K562 (cell line): ENCODE results near the gene FAM72C. TPM values are rescaled to one million over a fixed set of nuclear protein-coding genes. Genes with fewer than 3 reads are reported as not detected.
"Not testable (repeated sequence)": the region's sequence is repeated elsewhere in the genome, so short reads cannot be mapped to it uniquely, and the experiment has no call there.

Experiments
- ATAC-seq: fragments of 200-7000 bp; cut with Tn5 transposase; 3 replicates; pipeline ENCODE4 v1.9.1; 2020; ENCODE audit warnings: moderate library complexity
- BruUV-seq: library from RNA; stranded (reverse); fragments of 400-500 nt; replicated peaks from 2 replicates; lab custom pipeline; 2021; lab: Mats Ljungman, UMichigan
- CTCF ChIA-PET: fragments of 300-600 bp; formaldehyde crosslinking; extraction: SDS; loops from one replicate; lab custom pipeline; 2021; ENCODE audit warnings: low intra/inter-chr PET ratio; lab: Yijun Ruan, JAX
- POLR2A ChIA-PET: fragments of 300-600, 350-650 bp; sonication (Branson Sonifier 250); formaldehyde crosslinking; extraction: SDS; loops from one replicate; lab custom pipeline; 2021; ENCODE audit warnings: antibody characterized with exemption, inconsistent platforms; lab: Yijun Ruan, JAX
- DNase-seq, 4 experiments: peaks; one replicate each; pipeline versions ENCODE4 v3.0.0 to v3.0.0-alpha.2; 2011 to 2018; ENCODE audit warnings: low spot score in 3 of 4, mixed read lengths in 3 of 4; ENCODE audit errors: extremely low read depth in 1 of 4
- FAIRE-seq: peaks from 2 replicates; lab custom pipeline; 2011; peaks lifted over from hg19 to GRCh38; lab: Jason Lieb, UNC
- H2AFZ ChIP-seq: 2 replicates; pipeline ENCODE4 v1.6.0; 2011; ENCODE audit warnings: low read depth, low read length, control low read depth, inconsistent platforms
- H3K27ac ChIP-seq: fragments of 200-600 bp; 3 replicates; pipeline ENCODE4 v1.8.0; 2011; ENCODE audit warnings: low read depth, mild to moderate bottlenecking, control low read depth, inconsistent platforms, low read length, moderate library complexity, mixed read lengths; ENCODE audit errors: extremely low read depth
- H3K27me3 ChIP-seq, 2 experiments: fragments of 300-600 bp in 1 of 2; 2 replicates in 1 of 2; 3 replicates in 1 of 2; pipeline versions ENCODE4 v1.6.0 to v1.8.0; 2011; ENCODE audit warnings: inconsistent platforms in 2 of 2, low read length in 2 of 2, mild to moderate bottlenecking in 1 of 2, mixed read lengths in 1 of 2, moderate library complexity in 1 of 2; ENCODE audit not compliant: control insufficient read depth in 2 of 2, insufficient read depth in 2 of 2
- H3K36me3 ChIP-seq: fragments of 300-600 bp; 3 replicates; pipeline ENCODE4 v1.8.0; 2011; ENCODE audit warnings: mild to moderate bottlenecking, low read length, inconsistent platforms; ENCODE audit not compliant: control insufficient read depth, insufficient read depth
- H3K4me1 ChIP-seq, 2 experiments: fragments of 200-600 bp in 1 of 2; replicated peaks in 1 of 2; 2 replicates in 1 of 2; 3 replicates in 1 of 2; pipeline versions ENCODE4 v1.5.1 to v1.8.0; 2011; ENCODE audit warnings: inconsistent platforms in 2 of 2, low read length in 2 of 2, mild to moderate bottlenecking in 1 of 2, mixed read lengths in 1 of 2, moderate library complexity in 1 of 2; ENCODE audit not compliant: control insufficient read depth in 2 of 2, insufficient read depth in 2 of 2
- H3K4me2 ChIP-seq: 2 replicates; pipeline ENCODE4 v1.6.1; 2011; ENCODE audit warnings: low read length, control low read depth, inconsistent platforms, mixed read lengths; ENCODE audit not compliant: insufficient read depth
- H3K4me3 ChIP-seq: fragments of 200-600 bp; sonication (generic), shearing (Covaris generic); 2 replicates; pipeline ENCODE4 v1.5.1; 2016; ENCODE audit warnings: control low read depth, inconsistent platforms
- H3K79me2 ChIP-seq: fragments of 200-600 bp; 3 replicates; pipeline ENCODE4 v1.8.0; 2011; ENCODE audit warnings: low read length, inconsistent platforms; ENCODE audit not compliant: control insufficient read depth, insufficient read depth
- H3K9ac ChIP-seq, 2 experiments: 2 replicates each; pipeline versions ENCODE4 v1.6.0 to v1.6.1; 2011; ENCODE audit warnings: low read depth in 2 of 2, low read length in 2 of 2, control low read depth in 1 of 2, inconsistent platforms in 1 of 2, mild to moderate bottlenecking in 1 of 2, mixed read lengths in 1 of 2; ENCODE audit not compliant: insufficient read depth in 1 of 2
- H3K9me1 ChIP-seq: one replicate; pipeline ENCODE4 v1.6.0; 2011; ENCODE audit warnings: inconsistent platforms, mild to moderate bottlenecking, low read length, moderate library complexity; ENCODE audit not compliant: control insufficient read depth, insufficient read depth
- H3K9me3 ChIP-seq: replicated peaks from 2 replicates; pipeline ENCODE4 v1.5.1; 2011; ENCODE audit warnings: low read depth, low read length, inconsistent platforms; ENCODE audit not compliant: control insufficient read depth, insufficient read depth
- H4K20me1 ChIP-seq: replicated peaks from 2 replicates; pipeline ENCODE4 v1.6.1; 2011; ENCODE audit warnings: low read length, inconsistent platforms, mixed read lengths; ENCODE audit not compliant: control insufficient read depth, insufficient read depth
- CTCF ChIP-seq, 3 experiments: IDR thresholded peaks in 2 of 3; conservative IDR thresholded peaks in 1 of 3; 2 replicates each; pipeline ENCODE4 v1.5.1; 2011 to 2012; ENCODE audit warnings: low read length in 3 of 3, mild to moderate bottlenecking in 3 of 3, control low read depth in 2 of 3, improper control_type of control experiment in 1 of 3, inconsistent platforms in 1 of 3, low read depth in 1 of 3, mixed read lengths in 1 of 3, moderate library complexity in 1 of 3; ENCODE audit not compliant: insufficient read depth in 2 of 3
- RAD21 ChIP-seq, 2 experiments: fragments of 250-450 bp in 1 of 2; fragments of 450-650 bp in 1 of 2; sonication (Bioruptor Pico) in 1 of 2; formaldehyde crosslinking in 1 of 2; IDR thresholded peaks in 1 of 2; conservative IDR thresholded peaks in 1 of 2; 2 replicates each; pipeline versions ENCODE4 v1.4.0 to v1.8.0; 2020 to 2022; ENCODE audit warnings: mild to moderate bottlenecking in 2 of 2, moderate library complexity in 1 of 2
- WGBS: fragments of 100-300 bp; shearing (Covaris generic); methylation state at CpG from one replicate; pipeline ENCODE4 v1.1.6; 2016; ENCODE audit warnings: low coverage, mixed read lengths; ENCODE audit not compliant: insufficient coverage; ENCODE audit errors: missing lambda C conversion rate; 5-methylcytosine and 5-hydroxymethylcytosine counted together
- in situ Hi-C: fragments of 300-500 bp; cut with MboI; formaldehyde crosslinking; loops from 4 replicates; pipeline ENCODE4 v1.15.0; 2018; ENCODE audit warnings: inconsistent platforms, mixed read lengths
- intact Hi-C: fragments of 100-400 bp; cut with micrococcal nuclease; formaldehyde crosslinking; loops from 2 replicates; pipeline ENCODE4 v1.14.2; 2022
- polyA plus RNA-seq, 8 experiments: library from polyadenylated mRNA; depleted of rRNA in 4 of 8; stranded (reverse) in 5 of 8; unstranded in 3 of 8; fragments of >200 nt; fragmentation: Nextera tagmentation in 2 of 8; fragmentation: Illumina TruSeq in 1 of 8; extraction: Ambion mirVana in 2 of 8; extraction: Trizol in 1 of 8; gene quantifications; 2 replicates each; pipeline versions ENCODE4 v1.2.1 to v1.2.3, GENCODE V29; 2011 to 2014; ENCODE audit warnings: inconsistent platforms in 1 of 8, missing spikeins in 1 of 8
- total RNA-seq, 7 experiments: library from RNA; depleted of rRNA in 6 of 7; stranded (reverse); fragments of >200 nt in 6 of 7; fragmentation: Illumina TruSeq in 2 of 7; extraction: Trizol in 2 of 7; gene quantifications; 2 replicates each; pipeline versions ENCODE4 v1.2.1 to v1.2.3, GENCODE V29; 2011 to 2021; ENCODE audit warnings: low replicate concordance in 1 of 7

FAM72C gene
- total and polyA plus RNA-seq, 9 of the 15 experiments (the other 6 are each of a cell fraction or from before 2014, with no cell fraction given), result 4.5 to 43.5 (median 19.6) TPM

GRCh38 chr1:143936457-143937115, 35.2 kb downstream of the FAM72C start:
- H3K9me1 ChIP-seq, H3K27ac ChIP-seq, H3K9me3 ChIP-seq, H3K79me2 ChIP-seq, H3K36me3 ChIP-seq, H3K9ac ChIP-seq, in situ Hi-C loops, POLR2A ChIA-PET, H2AFZ ChIP-seq, H3K4me2 ChIP-seq, H4K20me1 ChIP-seq, H3K4me1 ChIP-seq, H3K27me3 ChIP-seq, FAIRE-seq, H3K4me3 ChIP-seq, BruUV-seq, CTCF ChIA-PET, intact Hi-C loops: not testable (repeated sequence)
- WGBS, result 0% methylated on average over 2 of the region's 8 CpGs
- peak; percentile 87 for ATAC-seq
- TF ChIP-seq RAD21 (CRISPR knock-in tag; conservative IDR thresholded peaks at IDR 0.05 in 1 of 2, IDR thresholded peaks at IDR 0.05 in 1 of 2) (peak in 1 of 2 experiments; percentile 45; a peak in 2 of 4 replicates), CTCF (IDR thresholded peaks at IDR 0.05 in 2 of 3, conservative IDR thresholded peaks at IDR 0.05 in 1 of 3; ENCODE audit: insufficient read depth in 2 of 3, low read depth in 1 of 3, low read length in 3 of 3) (peak in 2 of 3 experiments; percentile 16 to 32; a peak in 1 of 6 replicates)
- DNase-seq, result peak in 1 of 4 experiments; percentile 16

GRCh38 chr1:143919127-143919526, 52.7 kb downstream of the FAM72C start:
- FAIRE-seq, BruUV-seq, H3K27me3 ChIP-seq, H2AFZ ChIP-seq, H3K27ac ChIP-seq, H3K4me2 ChIP-seq, H3K79me2 ChIP-seq, H3K9ac ChIP-seq, H4K20me1 ChIP-seq, H3K4me3 ChIP-seq, DNase-seq, CTCF ChIA-PET, H3K9me1 ChIP-seq, H3K36me3 ChIP-seq, in situ Hi-C loops, H3K9me3 ChIP-seq, ATAC-seq, POLR2A ChIA-PET, intact Hi-C loops, H3K4me1 ChIP-seq: not testable (repeated sequence)
- no CpG with 5 or more reads among the region's 2 CpGs for WGBS

- H3K4me1 ChIP-seq, H3K4me2 ChIP-seq, H3K36me3 ChIP-seq, H3K9me1 ChIP-seq, H3K27ac ChIP-seq, BruUV-seq, H3K9me3 ChIP-seq, H3K9ac ChIP-seq, H2AFZ ChIP-seq, H3K79me2 ChIP-seq, FAIRE-seq, H4K20me1 ChIP-seq, H3K27me3 ChIP-seq, ATAC-seq, intact Hi-C loops, DNase-seq, POLR2A ChIA-PET, CTCF ChIA-PET, in situ Hi-C loops, H3K4me3 ChIP-seq: not testable (repeated sequence)
- no CpG with 5 or more reads among the region's 3 CpGs for WGBS
Observed at GRCh38 chr1:143918552-143918951, 53.2 kb downstream of the FAM72C start.
